Left renal pelvis (tissue), 4 donors: ENCODE measurements around the gene GTF3C1. TPM values are rescaled to one million over a fixed set of nuclear protein-coding genes. Genes with fewer than 3 reads are reported as not detected.
"Not testable (repeated sequence)": the region's sequence is repeated elsewhere in the genome, so short reads cannot be mapped to it uniquely, and the experiment has no call there.

Source experiments
- DNase-seq, 4 donors: peaks; one replicate each; pipeline ENCODE4 v3.0.0-alpha.2; 2013; ENCODE audit warnings: low read depth in 4 of 4, low spot score in 3 of 4
- polyA plus RNA-seq, 4 donors: library from polyadenylated mRNA; unstranded; fragments of 120-200 nt; gene quantifications; one replicate each; pipeline ENCODE4 v1.2.1, GENCODE V29; 2013; ENCODE audit not compliant: insufficient read length in 4 of 4

GTF3C1 gene
- polyA plus RNA-seq, 4 donors, result 70.9 to 97.3 (median 82.7) TPM

GRCh38 chr16:27570986-27571385 is 21.3 kb upstream of the GTF3C1 start:
- DNase-seq, result not testable (repeated sequence)

GRCh38 chr16:27568077-27568476 is 18.4 kb upstream of the GTF3C1 start:
- no peak for DNase-seq

- DNase-seq, result no peak
Observed at GRCh38 chr16:27566417-27566816, 16.7 kb upstream of the GTF3C1 start.

- DNase-seq, result no peak
Observed at GRCh38 chr16:27564224-27564623, 14.5 kb upstream of the GTF3C1 start.

- no peak for DNase-seq
Observed at GRCh38 chr16:27561216-27561615, 11.5 kb upstream of the GTF3C1 start.

GRCh38 chr16:27558932-27559331 is 9.2 kb upstream of the GTF3C1 start:
- DNase-seq, result no peak

- DNase-seq, result no peak
Observed at GRCh38 chr16:27558434-27558833, 8.7 kb upstream of the GTF3C1 start.

GRCh38 chr16:27556471-27556870 is 6.8 kb upstream of the GTF3C1 start:
- DNase-seq, result no peak

GRCh38 chr16:27551036-27551435 is 1.3 kb upstream of the GTF3C1 start:
- DNase-seq, result no peak

GRCh38 chr16:27550582-27550920 is 838 bp upstream of the GTF3C1 start:
- DNase-seq, result no peak

GRCh38 chr16:27549464-27549745 is 308 bp downstream of the GTF3C1 start:
- no peak for DNase-seq

- DNase-seq, result no peak
Observed at GRCh38 chr16:27547851-27548250, 1.9 kb downstream of the GTF3C1 start.

- peak in 1 of 4 donors; percentile 36 for DNase-seq
Observed at GRCh38 chr16:27547134-27547533, 2.6 kb downstream of the GTF3C1 start.

GRCh38 chr16:27544671-27545070 is 5.0 kb downstream of the GTF3C1 start:
- DNase-seq, result no peak

GRCh38 chr16:27543801-27544200 is 5.9 kb downstream of the GTF3C1 start:
- DNase-seq, result no peak

GRCh38 chr16:27539636-27540035 is 10.1 kb downstream of the GTF3C1 start:
- DNase-seq, result no peak

- no peak for DNase-seq
Observed at GRCh38 chr16:27539120-27539519, 10.6 kb downstream of the GTF3C1 start.

- DNase-seq, result no peak
Observed at GRCh38 chr16:27538528-27538927, 11.2 kb downstream of the GTF3C1 start.

- no peak for DNase-seq
Observed at GRCh38 chr16:27534256-27534655, 15.5 kb downstream of the GTF3C1 start.

GRCh38 chr16:27531826-27532800 is 17.6 kb downstream of the GTF3C1 start:
- DNase-seq, result no peak

- no peak for DNase-seq
Observed at GRCh38 chr16:27531186-27531585, 18.5 kb downstream of the GTF3C1 start.

- DNase-seq, result no peak
Observed at GRCh38 chr16:27529962-27530361, 19.8 kb downstream of the GTF3C1 start.

GRCh38 chr16:27528294-27528693 is 21.4 kb downstream of the GTF3C1 start:
- no peak for DNase-seq
